Islet of Langerhans (tissue), 1 donor: ENCODE data around the gene EME2.
"Not testable (repeated sequence)": the region's sequence is repeated elsewhere in the genome, so short reads cannot be mapped to it uniquely, and the experiment has no call there.

Experiments
- FAIRE-seq: peaks from one replicate; lab custom pipeline; 2011; peaks lifted over from hg19 to GRCh38; lab: Jason Lieb, UNC

EME2 gene

GRCh38 chr16:1772362-1772907 lies at the start of gene EME2:
EME2 (plus strand) TSS chr16:1772810; CDS start chr16:1773228, 418 bp downstream.
- FAIRE-seq, result no peak

GRCh38 chr16:1723450-1724147 lies 49.0 kb upstream of the EME2 start:
- FAIRE-seq, result no peak

GRCh38 chr16:1724491-1724890 lies 48.1 kb upstream of the EME2 start:
- no peak for FAIRE-seq

GRCh38 chr16:1726661-1727502 lies 45.7 kb upstream of the EME2 start:
- no peak for FAIRE-seq

- FAIRE-seq, result no peak
Measured at GRCh38 chr16:1727651-1728624, 44.7 kb upstream of the EME2 start.

GRCh38 chr16:1729026-1729425 lies 43.6 kb upstream of the EME2 start:
- no peak for FAIRE-seq

GRCh38 chr16:1729445-1729844 lies 43.2 kb upstream of the EME2 start:
- FAIRE-seq, result no peak

GRCh38 chr16:1731073-1731472 lies 41.5 kb upstream of the EME2 start:
- no peak for FAIRE-seq

- no peak for FAIRE-seq
Measured at GRCh38 chr16:1731603-1732002, 41.0 kb upstream of the EME2 start.

- no peak for FAIRE-seq
Measured at GRCh38 chr16:1732071-1732470, 40.5 kb upstream of the EME2 start.

GRCh38 chr16:1732551-1732987 lies 40.0 kb upstream of the EME2 start:
- not testable (repeated sequence) for FAIRE-seq

GRCh38 chr16:1734123-1734522 lies 38.5 kb upstream of the EME2 start:
- FAIRE-seq, result no peak

- FAIRE-seq, result no peak
Measured at GRCh38 chr16:1734816-1735215, 37.8 kb upstream of the EME2 start.

GRCh38 chr16:1740234-1740633 lies 32.4 kb upstream of the EME2 start:
- no peak for FAIRE-seq

- no peak for FAIRE-seq
Measured at GRCh38 chr16:1740781-1741490, 31.7 kb upstream of the EME2 start.

GRCh38 chr16:1741553-1742165 lies 31.0 kb upstream of the EME2 start:
- FAIRE-seq, result no peak

- FAIRE-seq, result no peak
Measured at GRCh38 chr16:1743376-1744337, 29.0 kb upstream of the EME2 start.

- no peak for FAIRE-seq
Measured at GRCh38 chr16:1744338-1744840, 28.2 kb upstream of the EME2 start.

- no peak for FAIRE-seq
Measured at GRCh38 chr16:1745181-1745899, 27.3 kb upstream of the EME2 start.
